ENCODE results near the gene MRO.

Gene MRO

DNA sequence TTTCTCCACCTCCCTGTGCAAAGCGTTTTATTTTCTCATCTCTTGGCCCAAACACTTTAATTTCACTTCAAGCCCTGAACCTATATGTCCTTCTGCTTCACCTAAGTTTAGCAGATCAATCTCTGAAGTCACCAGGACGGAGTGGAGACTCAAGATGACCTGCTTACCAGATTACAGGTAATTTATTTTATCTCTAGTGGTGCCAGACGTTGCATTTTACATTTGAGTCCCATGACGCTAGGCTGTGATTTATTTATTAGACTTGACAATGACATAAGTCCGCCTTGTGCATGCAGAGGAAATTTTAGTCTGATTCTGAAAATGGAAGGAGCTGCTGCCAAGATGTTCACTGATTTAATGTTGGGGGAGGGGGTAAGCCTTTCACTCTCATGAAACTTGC, 73.9 kb downstream of the MRO start:
- TF ChIP-seq, protein P1, sequence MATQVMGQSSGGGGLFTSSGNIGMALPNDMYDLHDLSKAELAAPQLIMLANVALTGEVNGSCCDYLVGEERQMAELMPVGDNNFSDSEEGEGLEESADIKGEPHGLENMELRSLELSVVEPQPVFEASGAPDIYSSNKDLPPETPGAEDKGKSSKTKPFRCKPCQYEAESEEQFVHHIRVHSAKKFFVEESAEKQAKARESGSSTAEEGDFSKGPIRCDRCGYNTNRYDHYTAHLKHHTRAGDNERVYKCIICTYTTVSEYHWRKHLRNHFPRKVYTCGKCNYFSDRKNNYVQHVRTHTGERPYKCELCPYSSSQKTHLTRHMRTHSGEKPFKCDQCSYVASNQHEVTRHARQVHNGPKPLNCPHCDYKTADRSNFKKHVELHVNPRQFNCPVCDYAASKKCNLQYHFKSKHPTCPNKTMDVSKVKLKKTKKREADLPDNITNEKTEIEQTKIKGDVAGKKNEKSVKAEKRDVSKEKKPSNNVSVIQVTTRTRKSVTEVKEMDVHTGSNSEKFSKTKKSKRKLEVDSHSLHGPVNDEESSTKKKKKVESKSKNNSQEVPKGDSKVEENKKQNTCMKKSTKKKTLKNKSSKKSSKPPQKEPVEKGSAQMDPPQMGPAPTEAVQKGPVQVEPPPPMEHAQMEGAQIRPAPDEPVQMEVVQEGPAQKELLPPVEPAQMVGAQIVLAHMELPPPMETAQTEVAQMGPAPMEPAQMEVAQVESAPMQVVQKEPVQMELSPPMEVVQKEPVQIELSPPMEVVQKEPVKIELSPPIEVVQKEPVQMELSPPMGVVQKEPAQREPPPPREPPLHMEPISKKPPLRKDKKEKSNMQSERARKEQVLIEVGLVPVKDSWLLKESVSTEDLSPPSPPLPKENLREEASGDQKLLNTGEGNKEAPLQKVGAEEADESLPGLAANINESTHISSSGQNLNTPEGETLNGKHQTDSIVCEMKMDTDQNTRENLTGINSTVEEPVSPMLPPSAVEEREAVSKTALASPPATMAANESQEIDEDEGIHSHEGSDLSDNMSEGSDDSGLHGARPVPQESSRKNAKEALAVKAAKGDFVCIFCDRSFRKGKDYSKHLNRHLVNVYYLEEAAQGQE (IDR thresholded peaks at IDR 0.05; ENCODE audit: insufficient replicate concordance, low read depth), result no peak
- TF ChIP-seq, protein P2, sequence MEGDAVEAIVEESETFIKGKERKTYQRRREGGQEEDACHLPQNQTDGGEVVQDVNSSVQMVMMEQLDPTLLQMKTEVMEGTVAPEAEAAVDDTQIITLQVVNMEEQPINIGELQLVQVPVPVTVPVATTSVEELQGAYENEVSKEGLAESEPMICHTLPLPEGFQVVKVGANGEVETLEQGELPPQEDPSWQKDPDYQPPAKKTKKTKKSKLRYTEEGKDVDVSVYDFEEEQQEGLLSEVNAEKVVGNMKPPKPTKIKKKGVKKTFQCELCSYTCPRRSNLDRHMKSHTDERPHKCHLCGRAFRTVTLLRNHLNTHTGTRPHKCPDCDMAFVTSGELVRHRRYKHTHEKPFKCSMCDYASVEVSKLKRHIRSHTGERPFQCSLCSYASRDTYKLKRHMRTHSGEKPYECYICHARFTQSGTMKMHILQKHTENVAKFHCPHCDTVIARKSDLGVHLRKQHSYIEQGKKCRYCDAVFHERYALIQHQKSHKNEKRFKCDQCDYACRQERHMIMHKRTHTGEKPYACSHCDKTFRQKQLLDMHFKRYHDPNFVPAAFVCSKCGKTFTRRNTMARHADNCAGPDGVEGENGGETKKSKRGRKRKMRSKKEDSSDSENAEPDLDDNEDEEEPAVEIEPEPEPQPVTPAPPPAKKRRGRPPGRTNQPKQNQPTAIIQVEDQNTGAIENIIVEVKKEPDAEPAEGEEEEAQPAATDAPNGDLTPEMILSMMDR (IDR thresholded peaks at IDR 0.05; ENCODE audit: insufficient read depth, low read length), result no peak
- TF ChIP-seq SPI1 (IDR thresholded peaks at IDR 0.05; ENCODE audit: borderline replicate concordance, low read depth) (no peak), GABPA (IDR thresholded peaks at IDR 0.05; ENCODE audit: low read depth) (no peak), POLR2AphosphoS5 (IDR thresholded peaks at IDR 0.05; ENCODE audit: low read depth) (no peak)
- Histone ChIP-seq H3K27ac (replicated peaks) (no peak overlapping the region), H3K27me3 (ENCODE audit: insufficient read depth, poor library complexity, severe bottlenecking) (peaks cover 8% of the 10 kb centered on the region), H3K4me3 (replicated peaks; ENCODE audit: insufficient read depth, low read length) (no peak overlapping the region)
- no peak for DNase-seq (ENCODE audit: low read depth in 1 of 2, low spot score in 1 of 2)
